Measurements from ENCODE around the gene RNF4. TPM values are rescaled to one million over a fixed set of nuclear protein-coding genes. Genes with fewer than 3 reads are reported as not detected.

RNF4 gene
- total RNA-seq, 1 donor from 2014 or later: 26.0 TPM

DNA sequence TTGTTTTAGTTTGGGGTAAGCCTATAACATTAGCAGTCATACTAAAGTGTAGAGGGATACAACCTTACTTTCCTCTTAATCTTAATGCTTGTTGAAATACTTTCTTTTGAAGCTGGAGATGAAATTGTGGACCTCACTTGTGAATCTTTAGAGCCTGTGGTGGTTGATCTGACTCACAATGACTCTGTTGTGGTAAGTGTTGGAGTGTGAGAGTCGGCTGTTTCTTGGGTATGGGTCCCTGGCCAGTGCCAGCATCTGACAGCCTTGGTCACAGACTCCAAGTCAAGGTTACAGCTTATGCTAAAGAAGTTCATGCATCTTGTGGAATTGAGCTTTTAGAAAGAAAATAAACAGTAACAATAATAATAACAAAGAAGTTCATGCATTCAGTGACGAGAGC is 31.6 kb downstream of the RNF4 start:
- peaks cover 74% of the 10 kb centered on the region for H3K36me3 ChIP-seq
- H3K4me3 ChIP-seq: no peak overlapping the region
- H3K4me1 ChIP-seq: peaks cover 10% of the 10 kb centered on the region
- no peak overlapping the region for H3K27ac ChIP-seq (replicated peaks)
- no peaks in the 10 kb centered on the region for H3K27me3 ChIP-seq (ENCODE audit: low read depth)
- DNase-seq: no peak
- intact Hi-C loops (cut with micrococcal nuclease): no loop called here
- no peaks in the 10 kb centered on the region for H3K9me3 ChIP-seq (replicated peaks)
- TF ChIP-seq, protein P1, sequence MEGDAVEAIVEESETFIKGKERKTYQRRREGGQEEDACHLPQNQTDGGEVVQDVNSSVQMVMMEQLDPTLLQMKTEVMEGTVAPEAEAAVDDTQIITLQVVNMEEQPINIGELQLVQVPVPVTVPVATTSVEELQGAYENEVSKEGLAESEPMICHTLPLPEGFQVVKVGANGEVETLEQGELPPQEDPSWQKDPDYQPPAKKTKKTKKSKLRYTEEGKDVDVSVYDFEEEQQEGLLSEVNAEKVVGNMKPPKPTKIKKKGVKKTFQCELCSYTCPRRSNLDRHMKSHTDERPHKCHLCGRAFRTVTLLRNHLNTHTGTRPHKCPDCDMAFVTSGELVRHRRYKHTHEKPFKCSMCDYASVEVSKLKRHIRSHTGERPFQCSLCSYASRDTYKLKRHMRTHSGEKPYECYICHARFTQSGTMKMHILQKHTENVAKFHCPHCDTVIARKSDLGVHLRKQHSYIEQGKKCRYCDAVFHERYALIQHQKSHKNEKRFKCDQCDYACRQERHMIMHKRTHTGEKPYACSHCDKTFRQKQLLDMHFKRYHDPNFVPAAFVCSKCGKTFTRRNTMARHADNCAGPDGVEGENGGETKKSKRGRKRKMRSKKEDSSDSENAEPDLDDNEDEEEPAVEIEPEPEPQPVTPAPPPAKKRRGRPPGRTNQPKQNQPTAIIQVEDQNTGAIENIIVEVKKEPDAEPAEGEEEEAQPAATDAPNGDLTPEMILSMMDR (IDR thresholded peaks at IDR 0.05; ENCODE audit: borderline replicate concordance): no peak

DNA sequence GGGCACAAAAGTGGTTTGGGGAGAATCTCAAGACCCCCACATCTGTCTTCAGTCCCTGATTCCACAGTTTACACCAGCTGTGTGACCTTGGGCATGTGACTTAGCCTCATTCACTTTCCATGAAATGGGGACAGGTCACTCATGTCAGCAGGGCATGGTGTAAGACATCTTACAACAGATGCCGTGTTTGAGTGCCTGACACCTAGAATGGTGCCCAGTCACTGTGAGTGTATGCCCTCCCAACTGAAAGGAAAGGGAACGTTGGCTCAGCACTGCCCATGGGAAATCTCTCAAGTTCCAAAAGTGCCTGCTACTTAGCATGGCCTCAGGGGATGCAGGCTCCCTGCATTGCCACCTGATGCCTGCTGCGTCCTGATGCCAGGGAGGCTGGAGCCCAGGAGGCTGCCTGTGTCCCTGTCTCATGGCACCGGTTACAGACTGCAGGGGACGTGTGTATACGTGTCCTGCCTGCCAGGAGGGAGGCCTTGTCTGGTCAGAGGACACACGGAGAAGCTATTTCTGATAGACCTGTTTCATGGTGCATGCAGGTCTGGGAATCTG is 32.2 kb downstream of the RNF4 start:
- intact Hi-C loops (cut with micrococcal nuclease): no loop called here
- H3K4me3 ChIP-seq: no peak overlapping the region
- peaks cover 74% of the 10 kb centered on the region for H3K36me3 ChIP-seq
- H3K4me1 ChIP-seq: peaks cover 4% of the 10 kb centered on the region
- no peak overlapping the region for H3K27ac ChIP-seq (replicated peaks)
- no peaks in the 10 kb centered on the region for H3K27me3 ChIP-seq (ENCODE audit: low read depth)
- TF ChIP-seq, protein P1 (IDR thresholded peaks at IDR 0.05; ENCODE audit: borderline replicate concordance): no peak
- DNase-seq: no peak
- no peaks in the 10 kb centered on the region for H3K9me3 ChIP-seq (replicated peaks)

DNA sequence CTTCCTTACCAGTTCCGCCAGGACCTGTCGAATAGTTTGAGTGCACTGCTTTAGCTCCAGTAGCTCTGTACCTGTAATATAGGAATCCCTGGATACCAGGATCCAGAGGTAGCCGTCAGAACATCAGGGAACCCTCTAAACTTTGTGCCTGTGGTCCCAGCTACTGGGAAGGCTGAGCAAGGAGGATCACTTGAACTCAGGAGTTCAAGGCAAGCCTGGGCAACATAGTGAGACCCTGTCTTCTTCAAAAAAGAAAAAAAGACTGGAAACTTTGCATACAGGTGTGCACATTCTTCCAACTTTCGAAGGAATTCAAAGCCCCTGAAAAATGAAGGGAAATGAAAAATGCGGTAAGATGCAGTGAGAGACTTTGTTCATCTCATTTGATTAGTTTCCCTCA is 34.9 kb downstream of the RNF4 start:
- Histone ChIP-seq H3K9me3 (replicated peaks) (no peaks in the 10 kb centered on the region), H3K27ac (replicated peaks) (no peak overlapping the region), H3K27me3 (ENCODE audit: low read depth) (no peaks in the 10 kb centered on the region), H3K4me3 (no peak overlapping the region), H3K36me3 (peaks cover 65% of the 10 kb centered on the region), H3K4me1 (no peaks in the 10 kb centered on the region)
- TF ChIP-seq, protein P1 (IDR thresholded peaks at IDR 0.05; ENCODE audit: borderline replicate concordance): no peak
- no peak for DNase-seq
- intact Hi-C loops (cut with micrococcal nuclease): no loop called here

DNA sequence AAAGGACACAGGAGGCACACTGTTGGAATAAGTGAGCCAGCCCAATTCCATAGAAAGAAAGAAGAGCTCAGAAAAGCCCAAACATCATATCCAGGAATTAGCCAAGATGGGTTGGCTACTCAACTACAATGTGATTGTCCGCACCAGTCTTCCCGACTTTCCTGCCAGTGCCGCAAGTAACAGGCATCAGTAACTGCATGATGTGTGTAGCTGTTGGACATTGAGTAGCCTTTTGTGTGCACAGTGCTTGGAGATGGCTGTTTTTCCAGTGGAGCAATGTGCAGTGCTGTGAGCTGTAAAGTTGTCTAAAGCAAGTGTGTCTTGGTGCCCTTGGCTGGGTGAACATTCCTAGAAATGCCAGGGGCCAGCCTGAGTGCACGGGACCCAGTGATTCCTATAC is 38.4 kb downstream of the RNF4 start:
- H3K4me3 ChIP-seq: no peak overlapping the region
- TF ChIP-seq, protein P1 (IDR thresholded peaks at IDR 0.05; ENCODE audit: borderline replicate concordance): no peak
- peaks cover 4% of the 10 kb centered on the region for H3K4me1 ChIP-seq
- DNase-seq: no peak
- H3K27ac ChIP-seq (replicated peaks): no peak overlapping the region
- peaks cover 57% of the 10 kb centered on the region for H3K36me3 ChIP-seq
- H3K27me3 ChIP-seq (ENCODE audit: low read depth): no peaks in the 10 kb centered on the region
- intact Hi-C loops (cut with micrococcal nuclease): no loop called here
- H3K9me3 ChIP-seq (replicated peaks): no peaks in the 10 kb centered on the region

GRCh38 chr4:2507855-2508254 is 38.9 kb downstream of the RNF4 start:
- Histone ChIP-seq H3K9me3 (replicated peaks) (no peaks in the 10 kb centered on the region), H3K4me3 (no peak overlapping the region), H3K4me1 (peaks cover 4% of the 10 kb centered on the region), H3K27me3 (ENCODE audit: low read depth) (no peaks in the 10 kb centered on the region), H3K27ac (replicated peaks) (no peak overlapping the region), H3K36me3 (peaks cover 57% of the 10 kb centered on the region)
- intact Hi-C loops (cut with micrococcal nuclease): no loop called here
- DNase-seq: no peak
- TF ChIP-seq, protein P1 (IDR thresholded peaks at IDR 0.05; ENCODE audit: borderline replicate concordance): no peak
